H1 (cell line): Measurements from ENCODE around the gene NUP210L.
A peak's percentile ranks its signal among the peaks of the same experiment; 100 is the strongest.

Experiments used
- CHD1 ChIP-seq: IDR thresholded peaks from 2 replicates; pipeline ENCODE4 v1.6.1; 2012; ENCODE audit warnings: low read depth, low read length, improper control_type of control experiment
- CREB1 ChIP-seq: IDR thresholded peaks from 2 replicates; pipeline ENCODE4 v1.6.1; 2012; ENCODE audit warnings: inconsistent platforms
- EP300 ChIP-seq, 2 experiments: IDR thresholded peaks; 1 replicate in 1 of 2; 2 replicates in 1 of 2; pipeline ENCODE4 v1.6.1; 2011 to 2012; ENCODE audit warnings: low read depth in 2 of 2, low read length in 2 of 2, mild to moderate bottlenecking in 2 of 2, borderline replicate concordance in 1 of 2, inconsistent platforms in 1 of 2, moderate library complexity in 1 of 2
- EZH2 ChIP-seq: fragments of 200-600 bp; sonication (generic); IDR thresholded peaks from 2 replicates; pipeline ENCODE4 v1.7.1; 2012; ENCODE audit warnings: low read depth, mild to moderate bottlenecking, moderate library complexity, low read length, inconsistent platforms; ENCODE audit not compliant: severe bottlenecking
- POLR2A ChIP-seq, 2 experiments: IDR thresholded peaks; 1 replicate in 1 of 2; 2 replicates in 1 of 2; pipeline ENCODE4 v1.6.1; 2011; ENCODE audit warnings: low read depth in 2 of 2, low read length in 2 of 2, mild to moderate bottlenecking in 2 of 2; ENCODE audit errors: control extremely low read depth in 1 of 2
- RBBP5 ChIP-seq: IDR thresholded peaks from 2 replicates; pipeline ENCODE4 v1.7.1; 2012; ENCODE audit warnings: low read depth, mild to moderate bottlenecking, inconsistent platforms, low read length, moderate library complexity, borderline replicate concordance
- SRF ChIP-seq: IDR thresholded peaks from 2 replicates; pipeline ENCODE4 v1.6.1; 2011; ENCODE audit warnings: mild to moderate bottlenecking, low read depth, low read length, moderate library complexity
- YY1 ChIP-seq: IDR thresholded peaks from 2 replicates; pipeline ENCODE4 v1.6.1; 2011; ENCODE audit warnings: low read depth, mild to moderate bottlenecking, low read length
- ZNF274 ChIP-seq: IDR thresholded peaks from 2 replicates; pipeline ENCODE4 v1.7.0; 2012; ENCODE audit warnings: low read length, borderline replicate concordance; ENCODE audit errors: extremely low read depth
- TF ChIP-seq, protein P1 (sequence below), 3 experiments: IDR thresholded peaks; 1 replicate in 2 of 3; 2 replicates in 1 of 3; pipeline versions ENCODE4 v1.5.1 to v1.6.1; 2011; ENCODE audit warnings: low read length in 3 of 3, mild to moderate bottlenecking in 3 of 3, inconsistent platforms in 2 of 3, low read depth in 1 of 3, moderate library complexity in 1 of 3; ENCODE audit not compliant: insufficient read depth in 1 of 3; ENCODE audit errors: control extremely low read depth in 1 of 3
- TF ChIP-seq, protein P2 (sequence below): IDR thresholded peaks from 2 replicates; pipeline ENCODE4 v1.6.1; 2012; ENCODE audit warnings: inconsistent platforms

DNA sequence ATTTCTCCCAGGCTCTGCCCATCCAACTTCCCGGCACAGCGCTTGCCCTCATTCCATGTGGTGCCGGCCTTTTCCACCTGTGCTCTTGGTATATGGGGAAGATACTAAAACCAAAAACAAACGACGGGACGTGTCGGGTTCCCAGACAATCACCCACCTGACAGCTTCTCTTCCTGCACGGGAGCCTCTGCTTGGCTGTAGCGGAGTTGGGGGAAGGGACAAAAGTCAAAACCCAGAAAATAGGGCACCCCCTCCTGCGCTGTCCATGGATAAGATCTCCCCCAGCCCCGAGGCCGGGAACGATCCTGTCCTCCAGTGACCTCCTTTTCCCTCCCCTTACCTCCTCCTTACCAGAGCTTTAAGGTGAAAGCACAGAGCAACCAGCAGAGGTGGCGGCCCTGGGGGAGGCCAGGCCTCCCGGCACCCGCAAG, 178.0 kb downstream of the NUP210L start:
- peak in 1 of 2 experiments; percentile 33; a peak in 1 of 3 replicates for TF ChIP-seq POLR2A (IDR thresholded peaks at IDR 0.05; ENCODE audit: control extremely low read depth in 1 of 2, low read depth in 2 of 2, low read length in 2 of 2)
- no peak for TF ChIP-seq CREB1
- TF ChIP-seq, protein P1, sequence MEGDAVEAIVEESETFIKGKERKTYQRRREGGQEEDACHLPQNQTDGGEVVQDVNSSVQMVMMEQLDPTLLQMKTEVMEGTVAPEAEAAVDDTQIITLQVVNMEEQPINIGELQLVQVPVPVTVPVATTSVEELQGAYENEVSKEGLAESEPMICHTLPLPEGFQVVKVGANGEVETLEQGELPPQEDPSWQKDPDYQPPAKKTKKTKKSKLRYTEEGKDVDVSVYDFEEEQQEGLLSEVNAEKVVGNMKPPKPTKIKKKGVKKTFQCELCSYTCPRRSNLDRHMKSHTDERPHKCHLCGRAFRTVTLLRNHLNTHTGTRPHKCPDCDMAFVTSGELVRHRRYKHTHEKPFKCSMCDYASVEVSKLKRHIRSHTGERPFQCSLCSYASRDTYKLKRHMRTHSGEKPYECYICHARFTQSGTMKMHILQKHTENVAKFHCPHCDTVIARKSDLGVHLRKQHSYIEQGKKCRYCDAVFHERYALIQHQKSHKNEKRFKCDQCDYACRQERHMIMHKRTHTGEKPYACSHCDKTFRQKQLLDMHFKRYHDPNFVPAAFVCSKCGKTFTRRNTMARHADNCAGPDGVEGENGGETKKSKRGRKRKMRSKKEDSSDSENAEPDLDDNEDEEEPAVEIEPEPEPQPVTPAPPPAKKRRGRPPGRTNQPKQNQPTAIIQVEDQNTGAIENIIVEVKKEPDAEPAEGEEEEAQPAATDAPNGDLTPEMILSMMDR (IDR thresholded peaks at IDR 0.05; ENCODE audit: control extremely low read depth in 1 of 3, insufficient read depth in 1 of 3, low read depth in 1 of 3, low read length in 3 of 3): no peak
- no peak for TF ChIP-seq RBBP5
- no peak for TF ChIP-seq YY1
- no peak for TF ChIP-seq EZH2
- no peak for TF ChIP-seq ZNF274
- TF ChIP-seq CHD1: no peak
- TF ChIP-seq, protein P2, sequence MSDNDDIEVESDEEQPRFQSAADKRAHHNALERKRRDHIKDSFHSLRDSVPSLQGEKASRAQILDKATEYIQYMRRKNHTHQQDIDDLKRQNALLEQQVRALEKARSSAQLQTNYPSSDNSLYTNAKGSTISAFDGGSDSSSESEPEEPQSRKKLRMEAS: no peak
- no peak for TF ChIP-seq SRF
- no peak for TF ChIP-seq EP300 (IDR thresholded peaks at IDR 0.05; ENCODE audit: borderline replicate concordance in 1 of 2, low read depth in 2 of 2, low read length in 2 of 2)
